GM20000 (cell line): ENCODE measurements around the gene CSNK1A1L.

Experiments
- DNase-seq: peaks from one replicate; pipeline ENCODE4 v3.0.0; 2012; ENCODE audit warnings: low spot score
- CTCF ChIP-seq: IDR thresholded peaks from 2 replicates; pipeline ENCODE4 v1.5.1; 2012; ENCODE audit warnings: mild to moderate bottlenecking, control low read depth; ENCODE audit errors: extremely low read depth, missing control alignments

CSNK1A1L gene

GRCh38 chr13:37131092-37131491 lies 25.6 kb upstream of the CSNK1A1L start:
- TF ChIP-seq CTCF, result no peak
- no peak for DNase-seq

GRCh38 chr13:37129866-37130265 lies 24.4 kb upstream of the CSNK1A1L start:
- DNase-seq, result no peak
- no peak for TF ChIP-seq CTCF

- no peak for DNase-seq
- no peak for TF ChIP-seq CTCF
Measured at GRCh38 chr13:37127691-37128241, 22.3 kb upstream of the CSNK1A1L start.

- DNase-seq, result no peak
- no peak for TF ChIP-seq CTCF
Measured at GRCh38 chr13:37123337-37123736, 17.9 kb upstream of the CSNK1A1L start.

- no peak for TF ChIP-seq CTCF
- DNase-seq, result no peak
Measured at GRCh38 chr13:37118016-37118415, 12.6 kb upstream of the CSNK1A1L start.

GRCh38 chr13:37114250-37114649 lies 8.8 kb upstream of the CSNK1A1L start:
- DNase-seq, result no peak
- no peak for TF ChIP-seq CTCF

GRCh38 chr13:37113534-37113933 lies 8.1 kb upstream of the CSNK1A1L start:
- DNase-seq, result no peak
- no peak for TF ChIP-seq CTCF
